GM18870 (cell line): Measurements from ENCODE around the gene DHRS13.

Experiments
- ATAC-seq: cut with Tn5 transposase; IDR thresholded peaks from one replicate; pipeline ENCODE4 v1.9.1; 2021; ENCODE audit warnings: moderate library complexity; ENCODE audit not compliant: unreplicated experiment

DHRS13 gene, protein sequence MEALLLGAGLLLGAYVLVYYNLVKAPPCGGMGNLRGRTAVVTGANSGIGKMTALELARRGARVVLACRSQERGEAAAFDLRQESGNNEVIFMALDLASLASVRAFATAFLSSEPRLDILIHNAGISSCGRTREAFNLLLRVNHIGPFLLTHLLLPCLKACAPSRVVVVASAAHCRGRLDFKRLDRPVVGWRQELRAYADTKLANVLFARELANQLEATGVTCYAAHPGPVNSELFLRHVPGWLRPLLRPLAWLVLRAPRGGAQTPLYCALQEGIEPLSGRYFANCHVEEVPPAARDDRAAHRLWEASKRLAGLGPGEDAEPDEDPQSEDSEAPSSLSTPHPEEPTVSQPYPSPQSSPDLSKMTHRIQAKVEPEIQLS

DNA sequence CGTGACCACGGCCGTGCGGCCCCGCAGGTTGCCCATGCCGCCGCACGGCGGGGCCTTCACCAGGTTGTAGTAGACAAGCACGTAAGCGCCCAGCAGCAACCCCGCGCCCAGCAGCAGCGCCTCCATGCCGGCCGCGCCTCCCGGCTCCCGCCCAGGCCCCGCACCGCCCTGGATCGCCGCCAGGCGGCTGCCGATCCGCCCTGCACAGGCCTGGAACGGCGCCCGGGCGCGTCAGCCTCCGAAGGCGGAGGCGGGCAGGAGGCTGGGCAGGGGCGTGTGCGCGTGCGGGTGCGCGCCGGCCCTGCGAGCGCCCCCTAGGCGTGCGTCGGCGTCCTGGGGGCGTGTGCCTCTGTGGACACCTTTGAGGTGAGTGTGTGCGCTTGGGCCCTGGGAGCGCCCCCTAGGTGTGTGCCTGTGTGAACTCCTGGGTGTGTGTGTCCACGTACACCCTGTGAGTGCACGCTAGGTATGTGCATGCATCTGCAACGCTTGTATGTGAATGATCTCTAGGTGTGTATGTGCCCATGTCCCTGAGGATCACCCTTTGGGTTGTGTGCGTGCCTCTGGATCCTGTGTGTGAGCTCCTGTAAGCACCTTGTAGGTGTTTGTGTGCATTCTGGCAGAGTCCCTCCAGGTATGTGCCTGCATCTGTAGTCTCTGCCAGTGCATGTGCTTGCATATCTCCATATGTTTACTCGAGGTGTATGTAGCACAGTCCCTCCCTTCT, at the start of gene DHRS13:
Gene DHRS13 (minus strand): TSS at position 261 of the 727 bp plus-strand sequence. CDS start 135 bp downstream, at position 126.
- no peak for ATAC-seq

DNA sequence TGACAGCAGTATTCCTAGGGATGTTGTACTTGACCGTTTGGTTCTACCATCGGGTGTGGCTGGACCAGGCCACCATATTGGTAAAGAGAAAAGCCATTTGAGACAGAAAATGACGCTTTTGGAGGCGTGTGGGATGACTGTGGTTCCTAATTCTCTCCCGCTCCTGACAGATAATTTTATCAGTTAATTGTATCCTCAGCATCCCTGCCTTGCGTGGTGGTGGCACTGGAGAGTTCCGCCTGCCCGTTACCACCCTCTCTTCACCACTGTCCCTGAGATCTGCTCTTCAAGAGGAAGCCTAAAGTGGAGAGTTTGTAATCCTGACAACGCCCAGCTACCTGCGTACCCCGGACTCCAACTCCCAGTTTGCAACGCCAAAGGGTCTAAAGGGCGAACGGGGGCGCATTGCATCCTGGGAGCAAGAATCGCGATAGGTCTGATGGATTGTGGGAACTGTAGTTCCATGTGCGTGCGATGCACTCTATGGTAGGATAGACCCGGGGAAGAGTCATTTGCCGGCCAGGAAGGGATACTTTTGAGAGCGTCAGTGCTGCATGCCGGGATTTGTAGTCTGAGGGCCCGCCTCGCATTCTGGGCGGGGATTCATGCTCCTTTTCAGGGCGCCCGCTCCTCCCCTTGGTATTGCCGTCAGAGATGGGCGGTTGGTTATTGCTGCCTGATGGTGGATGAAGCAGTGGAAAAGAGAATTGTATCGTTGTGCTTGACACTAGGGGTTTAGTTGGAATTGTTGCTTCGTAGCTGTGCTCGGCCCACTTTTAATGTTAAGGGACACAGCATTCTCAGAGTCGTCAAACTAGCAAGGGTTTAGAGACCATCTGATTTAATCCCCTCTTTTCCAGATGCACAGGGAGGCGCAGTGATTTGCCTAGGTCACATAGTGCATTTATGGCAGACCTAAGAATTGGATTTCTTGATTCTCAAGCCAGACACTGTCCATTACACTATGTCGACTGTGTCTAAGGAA, 49.4 kb upstream of the DHRS13 start:
- ATAC-seq, result peak; percentile 68

DNA sequence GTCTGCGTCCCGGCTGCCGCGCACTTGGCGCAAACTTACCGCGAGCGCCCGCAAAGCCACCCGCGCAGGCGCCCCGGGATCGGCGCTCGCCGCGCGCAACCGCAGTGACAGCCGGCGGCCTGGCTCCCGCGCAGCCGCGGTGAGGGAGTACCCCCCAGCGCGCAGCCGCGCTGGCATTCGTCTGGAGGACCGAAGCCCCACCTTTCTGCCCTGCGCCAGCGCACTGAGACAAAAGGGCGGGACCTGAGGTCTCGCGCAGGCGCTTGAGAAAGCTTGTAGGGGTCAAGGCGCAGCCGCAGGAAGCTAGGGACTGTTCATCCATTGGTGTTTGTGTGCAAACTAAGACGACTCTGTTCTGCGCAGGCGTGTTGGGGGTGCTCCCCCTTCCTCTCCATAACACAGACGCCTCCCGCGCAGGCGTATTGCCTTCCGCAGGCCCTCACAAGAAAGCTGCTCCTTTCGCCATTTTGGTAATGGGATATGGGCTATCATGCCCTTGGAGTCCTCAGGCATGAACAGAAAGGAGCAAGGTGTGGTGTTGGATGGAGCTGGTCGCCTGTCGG, 48.6 kb upstream of the DHRS13 start, which contains the start of gene PHF12:
Gene PHF12 (minus strand): TSS at position 91 of the 563 bp plus-strand sequence. CDS start 558 bp downstream, outside the sequence.
- peak; percentile 62 for ATAC-seq

DNA sequence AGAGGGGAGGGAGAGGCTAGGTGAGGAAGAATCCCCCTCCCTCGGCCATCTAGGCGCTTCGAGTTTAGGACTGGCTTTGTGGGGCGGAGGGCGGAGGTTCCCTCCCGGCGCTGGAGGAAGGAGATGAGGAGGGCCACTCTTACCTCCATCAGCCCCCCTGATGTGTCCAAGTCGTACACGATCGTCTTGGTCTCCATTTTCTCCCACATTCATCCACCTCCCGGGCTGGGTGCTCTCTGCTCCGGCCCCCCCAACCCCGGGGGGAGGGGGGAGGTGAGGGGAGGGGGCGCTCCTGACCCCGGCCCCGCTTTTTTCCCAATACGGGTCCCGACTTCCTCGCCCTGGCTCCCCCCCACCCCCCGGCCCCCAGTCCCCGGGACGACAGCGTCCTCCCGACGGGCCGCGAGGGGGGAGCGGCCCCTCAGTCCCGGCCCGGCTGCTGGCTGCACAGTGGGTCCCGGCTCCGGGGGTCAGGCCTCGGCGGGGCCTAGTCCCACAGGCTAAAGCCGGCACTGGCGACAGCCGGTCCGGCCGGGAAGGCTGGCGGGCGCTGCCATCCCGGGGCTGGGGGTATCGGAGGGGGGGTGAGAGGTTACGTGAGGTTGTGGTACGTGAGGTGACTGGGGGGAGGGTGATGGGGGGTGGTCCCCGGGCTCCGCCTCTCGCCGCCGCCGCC, 48.0 kb upstream of the DHRS13 start:
- no peak for ATAC-seq

DNA sequence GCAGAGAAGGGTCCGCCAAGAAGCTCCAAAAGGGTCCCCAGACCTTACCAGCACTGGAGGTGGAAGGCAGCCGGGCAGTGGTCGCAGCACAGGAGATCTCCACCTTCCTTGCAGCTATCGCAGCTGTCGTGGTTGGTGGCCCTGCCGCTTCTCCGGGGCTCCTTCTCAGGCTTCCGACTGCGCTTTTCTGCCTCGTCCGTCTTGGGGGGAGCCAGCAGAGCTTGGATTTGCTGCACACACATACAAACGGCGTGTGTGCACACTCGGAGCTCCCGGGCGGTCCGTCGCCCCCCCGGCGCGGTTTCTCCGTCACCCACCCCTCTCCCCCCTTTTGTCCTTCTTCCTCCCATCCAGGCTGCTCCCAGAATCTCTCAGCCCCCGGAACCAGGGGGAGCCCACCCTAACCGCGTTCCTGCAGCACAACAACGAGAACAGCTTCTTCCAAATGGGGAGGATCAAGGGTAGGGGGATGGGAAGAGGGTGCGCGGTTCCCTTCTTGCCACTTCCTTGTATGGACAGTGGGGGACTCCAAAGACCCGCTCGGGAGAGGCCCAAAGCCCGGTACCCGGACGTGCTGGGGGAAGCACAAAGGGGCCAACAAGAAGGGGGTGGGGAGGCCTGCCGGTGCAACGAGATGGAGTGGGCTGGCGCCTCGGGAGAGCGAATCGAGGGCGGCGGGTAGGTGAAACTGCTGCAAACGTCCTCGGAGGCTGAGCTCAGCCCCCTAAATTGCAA, 47.3 kb upstream of the DHRS13 start:
- no peak for ATAC-seq

DNA sequence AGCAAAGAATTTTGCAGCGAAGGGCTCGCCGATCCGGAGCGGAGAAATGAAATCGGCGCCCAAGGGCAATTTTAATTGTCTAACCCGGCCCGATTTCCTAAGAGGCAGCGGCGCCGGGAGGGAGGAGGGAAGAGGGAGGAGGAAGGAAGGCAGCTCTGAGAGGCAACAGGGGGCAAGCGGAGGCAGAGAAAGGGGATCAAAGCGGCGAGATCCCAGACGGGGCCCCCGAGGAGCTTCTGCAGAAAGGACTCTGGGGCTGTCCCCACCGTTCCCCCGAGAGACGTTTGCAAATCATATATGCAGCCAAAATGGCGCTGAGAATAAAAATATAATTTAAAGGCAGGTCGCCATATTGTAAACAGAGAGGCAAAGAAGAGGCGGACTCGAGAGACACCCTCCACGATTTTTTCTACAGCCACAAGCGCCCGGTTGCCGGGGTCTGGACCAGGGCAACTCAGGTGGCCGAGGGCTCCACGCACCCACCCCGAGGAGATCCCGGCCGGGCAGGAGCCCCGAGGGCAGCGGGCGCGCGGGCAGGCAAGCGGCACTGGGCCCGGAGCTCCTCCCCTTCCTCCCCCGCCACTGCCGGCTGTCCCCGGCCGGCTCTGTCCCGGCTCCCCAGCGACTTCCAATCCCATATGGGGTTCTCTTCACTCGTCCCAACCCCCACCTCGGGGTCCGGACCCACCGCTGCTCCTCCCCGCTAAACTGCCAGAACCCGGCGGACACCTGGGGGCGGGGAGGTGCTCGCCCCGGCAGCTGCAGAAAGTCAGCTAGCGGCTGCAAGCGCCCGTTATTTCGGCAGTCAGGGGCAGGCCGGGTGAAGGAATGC, 46.5 kb upstream of the DHRS13 start:
- ATAC-seq, result no peak

DNA sequence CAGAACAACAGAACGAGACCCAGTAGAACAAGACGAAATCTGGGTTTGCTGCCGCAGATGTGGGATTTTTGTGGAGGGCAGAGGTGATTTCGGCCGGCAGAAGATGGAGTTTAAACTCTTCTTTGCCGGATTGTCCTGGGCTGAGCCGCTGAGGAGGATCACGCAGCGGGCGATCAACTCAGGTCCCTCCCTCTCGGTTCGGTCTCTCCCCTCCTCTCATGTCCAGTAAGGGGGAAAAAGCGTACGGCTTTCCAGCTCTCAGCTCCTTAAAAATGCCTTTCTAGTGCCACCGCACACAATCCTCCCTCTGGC, 46.0 kb upstream of the DHRS13 start:
- ATAC-seq, result no peak

DNA sequence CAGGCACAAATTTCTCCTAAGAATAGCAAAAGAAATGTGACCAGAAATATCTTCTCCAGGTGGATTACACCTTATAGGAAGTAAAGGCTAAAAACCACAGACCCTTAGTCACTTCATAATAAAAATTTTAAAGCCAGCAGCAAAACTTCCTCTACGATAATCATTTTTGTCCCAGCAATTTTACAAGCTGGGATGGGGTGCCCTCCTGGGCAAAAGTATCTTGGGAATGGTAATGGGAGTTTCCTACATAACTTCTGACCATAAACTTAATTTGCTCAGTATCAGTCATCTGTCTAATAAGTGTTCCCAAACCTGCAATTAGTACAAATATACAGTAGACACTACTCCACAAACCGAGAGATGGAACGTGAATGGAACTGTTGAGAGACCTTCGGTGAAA, 45.5 kb upstream of the DHRS13 start:
- ATAC-seq, result no peak

DNA sequence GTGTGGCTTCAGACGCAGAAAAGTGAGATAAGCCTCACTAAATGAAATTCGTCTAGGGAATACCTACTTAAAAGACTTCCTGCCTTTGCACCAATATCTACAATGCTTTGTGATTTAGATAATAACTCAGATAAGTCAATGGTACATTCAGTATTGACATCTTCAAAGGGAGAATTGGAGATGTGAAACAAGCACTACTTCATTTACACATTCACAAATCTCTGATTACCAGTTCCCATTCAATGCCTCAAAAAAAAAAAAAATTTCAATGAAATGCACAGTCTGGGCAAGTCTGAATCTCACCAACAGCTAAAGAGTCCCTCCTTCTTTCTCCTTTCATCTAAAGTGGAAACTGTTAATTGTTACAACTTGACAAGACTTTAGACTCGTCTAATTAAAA, 44.8 kb upstream of the DHRS13 start:
- ATAC-seq, result no peak

DNA sequence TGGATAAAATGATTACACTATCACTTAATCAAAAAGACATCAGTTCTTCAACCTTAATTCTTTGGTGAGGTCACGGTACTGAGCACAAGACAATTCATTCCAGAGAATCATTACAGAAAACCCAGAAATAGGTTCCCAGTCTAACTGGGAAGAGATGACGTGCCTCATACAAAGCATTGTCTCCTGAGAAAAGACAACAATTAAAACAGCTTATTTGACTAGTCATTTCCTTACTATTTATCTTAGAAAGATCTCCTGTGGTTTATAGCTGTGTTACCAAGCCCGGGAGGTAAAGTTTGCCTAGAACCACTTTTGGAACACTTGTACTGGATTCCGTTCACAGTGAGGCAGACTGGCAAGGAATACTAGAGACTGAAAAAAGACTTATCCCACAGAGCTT, 43.4 kb upstream of the DHRS13 start:
- ATAC-seq, result no peak

DNA sequence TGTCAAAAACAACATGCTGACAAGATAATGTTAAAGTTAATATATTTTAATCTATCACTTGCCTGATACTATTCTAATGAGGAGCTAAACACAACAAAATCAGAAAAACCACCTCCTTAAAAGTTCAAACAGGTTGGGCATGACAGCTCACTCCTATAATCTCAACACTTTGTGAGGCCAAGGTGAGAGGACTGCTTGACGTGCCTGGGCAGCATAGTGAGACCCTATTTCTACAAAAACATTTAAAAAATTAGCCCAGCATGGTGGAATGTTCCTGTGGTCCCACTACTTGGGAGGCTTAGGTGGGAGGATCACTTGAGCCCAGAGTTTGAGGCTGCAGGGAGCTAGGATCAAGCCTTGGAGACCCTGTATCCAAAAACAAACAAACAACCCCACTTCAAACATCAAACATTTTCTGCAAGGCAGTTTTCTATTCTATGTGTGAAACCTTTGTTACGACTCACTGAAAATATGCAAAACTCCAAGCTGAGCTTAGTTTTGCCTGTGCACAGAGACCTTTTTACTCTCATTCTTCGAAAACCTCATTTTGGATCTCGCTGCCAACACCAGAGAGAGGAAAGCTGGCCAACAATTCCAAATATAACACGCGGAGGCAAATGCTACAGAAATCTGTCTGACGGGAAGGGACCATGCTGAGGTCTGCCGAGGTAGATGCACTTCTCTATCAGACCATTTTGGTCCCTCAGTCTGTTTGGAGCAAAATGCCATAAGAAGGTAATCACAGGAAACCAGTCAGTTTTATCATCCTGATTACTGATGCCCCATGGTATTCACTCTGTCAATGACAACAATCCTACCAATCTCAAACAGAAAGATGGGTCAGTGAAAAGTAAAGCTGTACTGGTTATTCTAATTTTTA, 42.2 kb upstream of the DHRS13 start:
- no peak for ATAC-seq

DNA sequence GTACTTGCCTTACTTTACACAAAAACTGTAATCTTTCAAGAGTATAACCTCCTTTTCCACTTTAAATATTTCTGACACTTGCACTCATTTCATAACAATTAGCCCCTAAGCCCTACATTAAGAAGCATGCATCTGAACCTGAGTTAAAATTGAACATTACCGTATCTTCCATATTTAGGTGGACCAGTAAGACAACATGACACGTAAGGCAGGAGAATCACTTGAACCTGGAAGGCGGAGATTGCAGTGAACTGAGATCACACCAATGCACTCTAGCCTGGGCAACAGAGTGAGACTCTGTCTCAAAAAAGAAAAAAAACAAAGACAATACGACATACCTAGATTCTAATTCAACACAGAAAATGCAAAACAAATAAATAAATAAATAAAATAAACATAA, 41.5 kb upstream of the DHRS13 start:
- no peak for ATAC-seq

DNA sequence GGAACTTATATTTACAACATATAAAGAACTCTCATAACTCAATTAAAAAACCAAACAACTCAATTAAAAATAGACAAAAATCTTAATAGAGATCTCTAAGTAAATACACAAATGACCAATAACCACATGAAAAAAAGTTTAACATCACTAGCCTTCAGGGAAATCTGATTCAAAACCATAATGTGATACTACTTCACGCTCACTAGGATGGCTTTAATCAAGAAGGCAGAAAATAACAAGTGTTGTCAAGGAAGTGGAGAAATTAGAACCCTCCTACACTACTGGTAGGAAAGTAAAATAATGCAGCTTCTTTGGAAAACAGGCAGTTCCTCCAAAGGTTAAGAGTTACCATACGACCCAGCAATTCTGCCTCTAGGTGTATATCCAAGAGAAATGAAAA, 40.0 kb upstream of the DHRS13 start:
- no peak for ATAC-seq

DNA sequence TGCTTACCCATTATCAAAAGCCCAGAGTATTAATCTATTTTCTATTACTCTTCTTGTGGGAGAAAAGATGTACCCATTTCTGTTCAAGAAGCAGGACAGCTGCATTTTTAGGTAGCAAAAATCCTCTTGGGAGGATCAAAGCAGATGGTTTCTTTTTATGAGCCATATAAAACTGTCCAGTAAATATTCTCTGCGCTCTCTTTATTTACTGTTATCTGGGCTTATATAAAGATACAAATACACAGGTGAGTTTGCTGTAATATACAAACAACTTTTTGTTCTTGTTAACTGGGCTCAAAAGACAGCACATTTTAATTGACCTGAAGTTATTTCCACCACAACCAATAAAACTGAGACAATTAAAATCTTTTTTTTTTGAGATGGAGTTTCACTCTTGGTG, 38.4 kb upstream of the DHRS13 start:
- ATAC-seq, result no peak

DNA sequence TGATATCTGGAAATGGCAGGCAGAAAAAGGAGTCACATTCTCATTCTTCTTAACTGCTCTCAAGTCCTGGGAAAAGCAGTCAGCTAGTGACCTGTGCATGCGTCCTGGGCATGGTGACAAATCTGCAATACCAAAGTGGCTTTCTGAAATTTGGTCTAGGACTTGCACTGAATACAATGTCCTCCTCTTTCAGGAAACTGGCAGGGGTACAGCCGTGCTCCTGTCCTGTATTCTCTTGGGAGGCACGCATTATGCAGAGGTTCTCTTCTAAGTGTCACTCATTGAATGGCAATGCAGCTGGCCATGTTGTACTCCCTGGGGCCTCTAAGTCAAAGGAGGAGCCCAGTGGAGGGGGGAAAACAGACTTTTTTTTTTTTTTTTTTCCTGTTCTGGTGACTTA, 37.8 kb upstream of the DHRS13 start:
- no peak for ATAC-seq

DNA sequence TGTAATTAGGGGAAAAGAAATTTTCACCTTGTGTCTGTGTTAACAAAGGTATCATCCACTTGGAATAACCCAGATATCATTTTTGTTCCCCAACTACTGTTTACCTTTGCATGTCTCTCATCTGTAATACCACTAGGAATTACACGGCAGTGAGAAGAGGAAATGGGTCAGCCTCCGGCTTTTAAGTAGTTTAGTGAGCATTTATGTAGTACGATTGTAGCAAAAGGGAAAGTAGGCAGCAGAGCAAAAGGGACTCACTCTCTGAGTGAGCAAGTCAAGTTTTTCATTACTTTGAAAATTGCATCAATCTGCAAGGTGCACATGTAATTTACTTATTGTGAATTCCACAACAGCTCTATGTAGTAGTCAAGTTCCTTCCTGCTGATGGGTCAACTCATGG, 37.3 kb upstream of the DHRS13 start:
- ATAC-seq, result no peak

DNA sequence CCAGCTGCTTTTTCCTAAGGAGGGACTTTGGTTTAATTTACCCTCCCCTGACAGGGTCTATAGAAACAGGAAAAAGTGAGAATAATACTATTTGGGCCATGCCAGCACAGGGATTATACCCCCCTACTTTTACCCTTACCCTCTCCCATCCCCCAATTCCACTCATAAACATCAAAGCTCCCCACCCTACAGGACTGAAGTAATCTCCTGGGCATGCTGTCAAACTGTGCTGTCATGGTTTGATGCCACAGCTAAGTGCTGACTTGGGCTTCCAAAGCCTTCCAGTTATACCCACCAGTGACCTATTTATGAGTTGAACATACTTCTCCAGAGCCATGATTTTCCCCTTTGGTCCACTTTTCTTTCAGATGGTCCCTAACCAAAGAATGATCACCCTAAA, 35.7 kb upstream of the DHRS13 start:
- ATAC-seq, result no peak
